ENCODE measurements around the gene KRT12. TPM values are rescaled to one million over a fixed set of nuclear protein-coding genes. Genes with fewer than 3 reads are reported as not detected.

The KRT12 gene
- total and polyA plus RNA-seq, 2 of the 4 experiments (the other 2 are of a cell fraction) = not detected

GRCh38 chr17:40862985-40863733, 3.9 kb downstream of the KRT12 start:
- Histone ChIP-seq H3K4ac (ENCODE audit: low read depth, low read length) (no peak overlapping the region), H3K23ac (ENCODE audit: low read depth, low read length) (no peak overlapping the region), H2BK120ac (ENCODE audit: low read depth, low read length) (no peak overlapping the region), H3K79me1 (ENCODE audit: low read depth in 1 of 2, low read length in 2 of 2) (no peaks in the 10 kb centered on the region), H3K56ac (ENCODE audit: extremely low read depth, insufficient read depth, low read length) (no peak overlapping the region), H3K36me3 (ENCODE audit: control insufficient read depth, insufficient read depth, low read length) (no peaks in the 10 kb centered on the region), H3K4me1 (ENCODE audit: control insufficient read depth, insufficient read depth, low read length) (no peaks in the 10 kb centered on the region), H2BK20ac (ENCODE audit: low read depth, low read length) (no peak overlapping the region), H2AFZ (replicated peaks; ENCODE audit: low read length, poor library complexity) (peak overlapping the region; percentile 79), H2AK9ac (replicated peaks; ENCODE audit: low read depth, low read length, poor library complexity) (no peak overlapping the region), H3K18ac (ENCODE audit: low read depth, low read length) (no peak overlapping the region), H3K9me3 (ENCODE audit: control insufficient read depth, insufficient read depth, low read length) (no peaks in the 10 kb centered on the region), H4K5ac (ENCODE audit: low read depth, low read length) (no peak overlapping the region), H4K91ac (ENCODE audit: insufficient read depth, low read depth, low read length) (no peak overlapping the region), H3K27me3 (ENCODE audit: control insufficient read depth, insufficient read depth, low read length) (no peaks in the 10 kb centered on the region; the same call in 1 of the 2 replicates), H3K14ac (replicated peaks; ENCODE audit: low read depth, low read length) (no peak overlapping the region), H2BK5ac (ENCODE audit: low read depth, low read length, poor library complexity, severe bottlenecking) (no peak overlapping the region), H3K9ac (ENCODE audit: low read depth, low read length) (no peak overlapping the region), H4K20me1 (ENCODE audit: insufficient read depth, low read length) (no peaks in the 10 kb centered on the region), H3K4me2 (ENCODE audit: low read depth, low read length) (no peak overlapping the region), H3K9me1 (ENCODE audit: insufficient read depth, low read length) (no peaks in the 10 kb centered on the region), H2AK5ac (ENCODE audit: low read depth, low read length) (no peak overlapping the region), H2BK15ac (ENCODE audit: low read depth, low read length) (no peak overlapping the region), H3K4me3 (ENCODE audit: insufficient read depth, low read depth, low read length) (no peak overlapping the region), H3K27ac (ENCODE audit: insufficient read depth, low read length) (no peak overlapping the region), H4K8ac (ENCODE audit: low read depth in 2 of 2, low read length in 2 of 2) (no peak overlapping the region)
- no TSS peak for BruUV-seq (replicated peaks)
- intact Hi-C loops (cut with micrococcal nuclease) (no loop called here), dilution Hi-C loops (cut with HindIII; ENCODE audit: low sequenced_read_pairs, unreplicated experiment) (no loop called here), in situ Hi-C loops (cut with MboI; ENCODE audit: low sequenced_read_pairs) (no loop called here)
- no peak for DNase-seq
- ChIA-PET POLR2A (ENCODE audit: unreplicated experiment) (no interaction called here), CTCF (interaction anchor here (0.6 to 1.2 kb wide), 3 partner anchors 10 to 800 kb away, joined by 3 to 4 read pairs (median 3); no protein-coding TSS in a partner anchor)
- TF ChIP-seq SMC3 (IDR thresholded peaks at IDR 0.05; ENCODE audit: low read depth, low read length) (peak; percentile 25; the same call in 1 of the 2 replicates), RFX5 (IDR thresholded peaks at IDR 0.05; ENCODE audit: low read depth, low read length) (no peak), CTCF (conservative IDR thresholded peaks at IDR 0.05; ENCODE audit: low read depth, low read length) (peak; percentile 39), RAD21 (IDR thresholded peaks at IDR 0.05; ENCODE audit: low read length) (peak; percentile 45), MAZ (IDR thresholded peaks at IDR 0.05; ENCODE audit: borderline replicate concordance, low read depth, low read length) (no peak)
- ATAC-seq (ENCODE audit: low read depth) = no peak; the same call in 1 of the 2 replicates
- WGBS, 2 experiments (ENCODE audit: extremely low coverage in 2 of 2, insufficient read length in 1 of 2) = 59% methylated on average over 35 of the region's 39 CpGs; no CpG with 5 or more reads in 1 of the 2 experiments

All from IMR-90 (cell line).